Measurements from ENCODE around the gene GPATCH1. TPM values are rescaled to one million over a fixed set of nuclear protein-coding genes. Genes with fewer than 3 reads are reported as not detected.
"Not testable (repeated sequence)": the region's sequence is repeated elsewhere in the genome, so short reads cannot be mapped to it uniquely, and the experiment has no call there.

The GPATCH1 gene, protein sequence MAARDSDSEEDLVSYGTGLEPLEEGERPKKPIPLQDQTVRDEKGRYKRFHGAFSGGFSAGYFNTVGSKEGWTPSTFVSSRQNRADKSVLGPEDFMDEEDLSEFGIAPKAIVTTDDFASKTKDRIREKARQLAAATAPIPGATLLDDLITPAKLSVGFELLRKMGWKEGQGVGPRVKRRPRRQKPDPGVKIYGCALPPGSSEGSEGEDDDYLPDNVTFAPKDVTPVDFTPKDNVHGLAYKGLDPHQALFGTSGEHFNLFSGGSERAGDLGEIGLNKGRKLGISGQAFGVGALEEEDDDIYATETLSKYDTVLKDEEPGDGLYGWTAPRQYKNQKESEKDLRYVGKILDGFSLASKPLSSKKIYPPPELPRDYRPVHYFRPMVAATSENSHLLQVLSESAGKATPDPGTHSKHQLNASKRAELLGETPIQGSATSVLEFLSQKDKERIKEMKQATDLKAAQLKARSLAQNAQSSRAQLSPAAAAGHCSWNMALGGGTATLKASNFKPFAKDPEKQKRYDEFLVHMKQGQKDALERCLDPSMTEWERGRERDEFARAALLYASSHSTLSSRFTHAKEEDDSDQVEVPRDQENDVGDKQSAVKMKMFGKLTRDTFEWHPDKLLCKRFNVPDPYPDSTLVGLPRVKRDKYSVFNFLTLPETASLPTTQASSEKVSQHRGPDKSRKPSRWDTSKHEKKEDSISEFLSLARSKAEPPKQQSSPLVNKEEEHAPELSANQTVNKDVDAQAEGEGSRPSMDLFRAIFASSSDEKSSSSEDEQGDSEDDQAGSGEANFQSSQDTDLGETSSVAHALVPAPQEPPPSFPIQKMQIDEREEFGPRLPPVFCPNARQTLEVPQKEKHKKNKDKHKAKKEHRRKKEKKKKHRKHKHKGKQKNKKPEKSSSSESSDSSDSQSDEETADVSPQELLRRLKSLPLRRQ
- total RNA-seq (10 to 100 TPM; 15.5 to 16.7 TPM), polyA plus RNA-seq (1 to 10 TPM; 3.3 to 6.0 TPM)

DNA sequence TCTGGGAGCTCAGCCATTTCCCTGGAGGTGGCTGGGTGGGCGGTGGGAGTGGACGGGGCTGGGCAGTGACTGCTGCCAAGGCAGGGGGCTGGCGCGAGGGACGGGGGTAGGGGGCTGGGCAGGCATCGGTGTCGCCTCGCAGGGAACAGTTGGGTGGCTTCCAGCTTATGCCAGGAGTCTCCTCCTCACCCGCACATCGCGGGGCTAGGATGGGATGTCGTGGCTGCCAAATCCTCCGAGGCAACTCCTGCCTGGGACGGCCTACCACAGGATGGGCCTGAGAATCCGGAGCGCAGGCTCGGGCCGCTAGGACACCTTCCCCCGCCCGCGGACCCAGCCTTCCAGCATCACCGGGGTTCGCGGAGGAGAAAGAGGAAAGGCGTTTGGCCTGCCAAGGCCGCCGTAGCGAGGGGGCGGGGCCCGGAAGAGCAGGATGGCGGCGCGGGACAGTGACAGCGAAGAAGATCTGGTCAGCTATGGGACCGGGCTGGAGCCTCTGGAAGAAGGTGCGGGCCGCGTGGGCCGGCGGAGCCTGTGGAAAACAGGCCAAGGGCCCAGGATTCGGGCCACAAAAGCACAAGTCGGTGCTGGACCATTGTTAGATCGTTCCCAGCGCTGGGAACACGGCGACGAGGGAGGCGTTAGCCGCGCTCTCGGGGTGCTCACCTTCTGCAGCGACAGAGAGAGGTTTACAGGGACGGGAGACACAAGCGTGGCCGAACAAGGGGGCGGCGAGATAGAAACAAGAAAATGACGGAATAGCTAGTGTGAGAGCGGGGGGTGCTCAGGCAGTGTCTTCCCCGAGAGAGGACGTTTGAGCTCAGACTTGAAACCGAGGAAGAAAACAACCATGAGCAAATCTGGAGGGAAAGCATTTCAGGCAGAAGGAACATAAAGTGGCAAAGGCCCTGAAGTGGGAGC, at the start of gene GPATCH1:
Gene GPATCH1, plus strand, starts transcription at position 421 of the 921 bp plus-strand sequence. Its CDS starts 13 bp downstream, at position 434.
- peaks cover 17 to 25% (median 18%) of the 10 kb centered on the region in 4 donors for H3K4me1 Mint-ChIP-seq
- DNase-seq, result peak; percentile 83 to 89 (median 85)
- peak within 1 kb of the TSS; percentile 72 to 98 for H3K4me3 ChIP-seq (ENCODE audit: low read length in 2 of 2)
- no peaks in the 10 kb centered on the region for H3K27me3 ChIP-seq (ENCODE audit: insufficient read depth, low read length)
- peak within 1 kb of the TSS; percentile 89 to 98 (median 95) for H3K27ac Mint-ChIP-seq
- H3K4me3 Mint-ChIP-seq, result peak within 1 kb of the TSS; percentile 92 to 99 (median 96)
- H3K9me3 ChIP-seq (ENCODE audit: control insufficient read depth in 1 of 2, low read length in 2 of 2), result no peaks in the 10 kb centered on the region
- ChIA-PET POLR2A (ENCODE audit: partially characterized antibody) (interaction anchor here (0.8 to 1.5 kb wide), 4 partner anchors 13 to 292 kb away, joined by 3 to 10 read pairs (median 3); partner anchors contain the start of gene FAAP24), CTCF (ENCODE audit: partially characterized antibody) (interaction anchor here (0.7 to 0.8 kb wide), 3 partner anchors 12 to 105 kb away, joined by 3 read pairs; no protein-coding TSS in a partner anchor)
- intact Hi-C loops (cut with micrococcal nuclease), result loop anchor here (1.0 to 5.0 kb wide), 4 partner anchors 104 to 406 kb away; partner anchors contain the start of genes ANKRD27, FAAP24, NUDT19 and RGS9BP
- no peaks in the 10 kb centered on the region for H3K36me3 ChIP-seq (ENCODE audit: insufficient read depth, low read length)
- H3K27ac ChIP-seq (ENCODE audit: low read depth, low read length), result peak within 1 kb of the TSS; percentile 75
- H3K4me1 ChIP-seq (ENCODE audit: insufficient read depth, low read length), result peaks cover 19% of the 10 kb centered on the region
- peaks cover 0 to 16% of the 10 kb centered on the region in 2 donors for H3K36me3 Mint-ChIP-seq
- H3K9me3 Mint-ChIP-seq, result peaks cover 0 to 2% (median 0%) of the 10 kb centered on the region in 8 donors
- H3K27me3 Mint-ChIP-seq, result no peaks in the 10 kb centered on the region

DNA sequence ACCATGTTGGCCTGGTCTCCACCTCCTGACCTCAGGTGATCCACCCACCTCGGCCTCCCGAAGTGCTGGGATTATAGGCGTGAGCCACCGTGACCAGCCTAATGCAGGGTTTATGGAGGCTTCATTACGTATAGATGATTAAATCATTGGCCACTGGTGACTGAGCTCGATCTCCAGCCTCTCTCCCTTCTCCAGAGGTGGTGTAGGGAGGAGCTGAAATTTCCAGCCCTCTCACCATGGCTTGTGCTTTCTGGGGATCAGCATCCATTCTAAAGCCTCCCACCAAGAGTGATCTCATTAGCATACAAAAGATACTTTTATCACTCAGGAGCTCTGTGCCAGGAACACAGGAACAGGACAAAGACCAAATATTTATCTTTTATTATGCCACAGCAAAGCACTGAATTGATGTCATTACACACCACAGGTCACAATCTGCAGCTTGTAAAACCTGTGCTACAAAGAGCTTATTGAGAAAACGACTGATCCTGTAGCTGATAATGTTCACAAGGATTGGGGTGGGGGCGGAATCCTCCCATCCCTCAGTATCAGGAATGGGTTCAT, 48.7 kb upstream of the GPATCH1 start:
- ChIA-PET POLR2A (ENCODE audit: partially characterized antibody) (no interaction called here), CTCF (ENCODE audit: partially characterized antibody) (no interaction called here)
- no peak overlapping the region for H3K4me3 ChIP-seq (ENCODE audit: low read length in 2 of 2)
- intact Hi-C loops (cut with micrococcal nuclease), result no loop called here
- Mint-ChIP-seq H3K9me3 (peaks cover 0 to 22% (median 9%) of the 10 kb centered on the region in 8 donors), H3K4me1 (peaks cover 4% of the 10 kb centered on the region in 4 donors), H3K36me3 (peaks cover 0 to 3% of the 10 kb centered on the region in 2 donors), H3K4me3 (no peak overlapping the region), H3K27me3 (no peaks in the 10 kb centered on the region), H3K27ac (no peak overlapping the region)
- H3K4me1 ChIP-seq (ENCODE audit: insufficient read depth, low read length), result no peaks in the 10 kb centered on the region
- peaks cover 0 to 4% of the 10 kb centered on the region in 2 donors for H3K9me3 ChIP-seq (ENCODE audit: control insufficient read depth in 1 of 2, low read length in 2 of 2)
- no peak for DNase-seq
- H3K36me3 ChIP-seq (ENCODE audit: insufficient read depth, low read length), result no peaks in the 10 kb centered on the region
- no peak overlapping the region for H3K27ac ChIP-seq (ENCODE audit: low read depth, low read length)
- no peaks in the 10 kb centered on the region for H3K27me3 ChIP-seq (ENCODE audit: insufficient read depth, low read length)

DNA sequence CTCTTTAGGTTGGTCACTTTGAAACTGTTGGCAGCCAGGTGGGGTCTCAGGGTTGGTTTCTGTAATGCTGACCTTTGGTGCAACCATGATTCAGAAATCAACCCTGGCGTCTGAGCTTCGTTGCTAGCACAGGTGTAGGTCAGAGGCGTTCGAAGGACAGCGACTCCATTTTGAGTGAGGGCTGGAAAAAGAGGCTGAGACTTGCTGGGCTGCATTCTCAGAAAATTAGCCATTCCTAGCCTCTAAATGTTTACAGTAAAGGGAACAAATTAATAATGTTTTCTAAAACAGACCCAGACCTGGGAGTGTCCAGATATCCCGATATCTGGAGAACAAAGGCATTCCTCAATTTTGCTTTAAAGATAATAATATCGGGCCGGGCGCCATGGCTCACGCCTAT, 45.5 kb upstream of the GPATCH1 start:
- Histone ChIP-seq H3K9me3 (ENCODE audit: control insufficient read depth in 1 of 2, low read length in 2 of 2) (no peaks in the 10 kb centered on the region), H3K27ac (ENCODE audit: low read depth, low read length) (no peak overlapping the region), H3K36me3 (ENCODE audit: insufficient read depth, low read length) (no peaks in the 10 kb centered on the region), H3K4me3 (ENCODE audit: low read length in 2 of 2) (no peak overlapping the region), H3K27me3 (ENCODE audit: insufficient read depth, low read length) (no peaks in the 10 kb centered on the region), H3K4me1 (ENCODE audit: insufficient read depth, low read length) (peaks cover 5% of the 10 kb centered on the region)
- Mint-ChIP-seq H3K27ac (no peak overlapping the region), H3K27me3 (no peaks in the 10 kb centered on the region), H3K4me3 (no peak overlapping the region), H3K9me3 (peaks cover 0 to 5% (median 0%) of the 10 kb centered on the region in 8 donors), H3K36me3 (no peaks in the 10 kb centered on the region), H3K4me1 (peaks cover 7 to 9% (median 8%) of the 10 kb centered on the region in 4 donors)
- CTCF ChIA-PET (ENCODE audit: partially characterized antibody), result no interaction called here
- POLR2A ChIA-PET (ENCODE audit: partially characterized antibody), result no interaction called here
- intact Hi-C loops (cut with micrococcal nuclease), result no loop called here
- DNase-seq, result no peak

DNA sequence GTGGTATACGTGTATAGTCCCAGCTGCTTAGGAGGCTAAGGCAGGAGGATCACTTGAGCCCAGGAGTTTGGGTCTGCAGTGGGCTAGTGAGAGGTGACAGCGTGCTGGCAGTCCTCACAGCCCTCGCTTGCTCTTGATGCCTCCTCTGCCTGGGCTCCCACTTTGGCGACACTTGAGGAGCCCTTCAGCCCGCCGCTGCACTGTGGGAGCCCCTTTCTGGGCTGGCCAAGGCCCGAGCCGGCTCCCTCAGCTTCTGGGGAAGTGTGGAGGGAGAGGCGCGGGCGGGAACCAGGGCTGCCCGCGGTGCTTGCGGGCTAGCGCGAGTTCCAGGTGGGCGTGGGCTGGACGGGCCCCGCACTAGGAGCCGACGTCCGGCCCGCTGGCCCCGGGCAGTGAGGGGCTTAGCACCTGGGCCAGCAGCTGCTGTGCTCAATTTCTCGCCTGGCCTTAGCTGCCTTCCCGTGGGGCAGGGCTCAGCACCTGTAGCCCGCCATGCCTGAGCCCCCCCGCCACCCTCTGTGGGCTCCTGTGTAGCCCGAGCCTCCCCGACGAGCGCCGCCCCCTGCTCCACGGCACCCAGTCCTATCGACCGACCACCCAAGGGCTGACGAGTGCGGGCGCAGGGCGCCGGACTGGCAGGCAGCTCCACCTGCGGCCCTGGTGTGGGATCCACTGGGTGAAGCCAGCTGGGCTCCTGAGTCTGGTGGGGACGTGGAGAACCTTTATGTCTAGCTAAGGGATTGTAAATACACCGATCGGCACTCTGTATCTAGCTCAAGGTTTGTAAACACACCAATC, 44.4 kb upstream of the GPATCH1 start:
- H3K4me1 Mint-ChIP-seq; H3K27me3 ChIP-seq (ENCODE audit: insufficient read depth, low read length); H3K36me3 ChIP-seq (ENCODE audit: insufficient read depth, low read length); H3K4me3 ChIP-seq (ENCODE audit: low read length in 2 of 2); H3K36me3 Mint-ChIP-seq; H3K9me3 Mint-ChIP-seq; POLR2A ChIA-PET (ENCODE audit: partially characterized antibody); CTCF ChIA-PET (ENCODE audit: partially characterized antibody); H3K27me3 Mint-ChIP-seq; H3K27ac ChIP-seq (ENCODE audit: low read depth, low read length); DNase-seq; H3K9me3 ChIP-seq (ENCODE audit: control insufficient read depth in 1 of 2, low read length in 2 of 2); H3K4me1 ChIP-seq (ENCODE audit: insufficient read depth, low read length); intact Hi-C loops (cut with micrococcal nuclease): not testable (repeated sequence)
- H3K27ac Mint-ChIP-seq, result peak overlapping the region in 2 of 7 donors; percentile 86 to 92
- peak overlapping the region in 1 of 8 donors; percentile 89 for H3K4me3 Mint-ChIP-seq

DNA sequence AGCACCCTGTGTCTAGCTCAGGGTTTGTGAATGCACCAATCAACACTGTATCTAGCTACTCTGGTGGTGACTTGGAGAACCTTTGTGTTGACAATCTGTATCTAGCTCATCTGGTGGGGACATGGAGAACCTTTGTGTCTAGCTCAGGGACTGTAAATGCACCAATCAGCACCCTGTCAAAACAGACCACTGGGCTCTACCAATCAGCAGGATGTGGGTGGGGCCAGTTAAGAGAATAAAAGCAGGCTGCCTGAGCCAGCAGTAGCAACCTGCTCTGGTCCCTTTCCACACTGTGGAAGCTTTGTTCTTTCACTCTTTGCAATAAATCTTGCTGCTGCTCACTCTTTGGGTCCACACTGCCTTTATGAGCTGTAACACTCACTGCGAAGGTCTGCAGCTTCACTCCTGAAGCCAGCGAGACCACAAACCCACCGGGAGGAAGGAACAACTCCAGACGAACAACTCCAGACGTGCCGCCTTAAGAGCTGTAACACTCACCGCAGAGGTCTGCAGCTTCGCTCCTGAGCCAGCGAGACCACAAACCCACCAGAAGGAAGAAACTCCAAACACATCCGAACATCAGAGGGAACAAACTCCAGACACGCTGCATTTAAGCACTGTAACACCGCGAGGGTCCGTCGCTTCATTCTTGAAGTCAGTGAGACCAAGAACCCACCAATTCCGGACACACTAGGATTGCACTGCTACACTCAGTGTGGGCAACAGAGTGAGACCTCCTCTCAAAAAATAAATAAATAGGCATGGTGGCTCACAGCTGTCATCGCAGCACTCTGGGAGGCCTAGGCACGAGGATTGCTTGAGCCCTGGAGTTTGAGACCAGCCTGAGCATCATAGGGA, 43.6 kb upstream of the GPATCH1 start:
- H3K27ac Mint-ChIP-seq, result peak overlapping the region; percentile 27 to 92 (median 86)
- H3K4me1 ChIP-seq (ENCODE audit: insufficient read depth, low read length); H3K36me3 Mint-ChIP-seq; H3K9me3 ChIP-seq (ENCODE audit: control insufficient read depth in 1 of 2, low read length in 2 of 2); H3K4me1 Mint-ChIP-seq; H3K27me3 Mint-ChIP-seq; H3K27me3 ChIP-seq (ENCODE audit: insufficient read depth, low read length); CTCF ChIA-PET (ENCODE audit: partially characterized antibody); H3K9me3 Mint-ChIP-seq; H3K36me3 ChIP-seq (ENCODE audit: insufficient read depth, low read length); intact Hi-C loops (cut with micrococcal nuclease): not testable (repeated sequence)
- POLR2A ChIA-PET (ENCODE audit: partially characterized antibody), result interaction anchor here (0.6 kb wide), 1 partner anchor 66 kb away, joined by 3 read pairs; the partner anchor contains the start of gene CEP89
- peak overlapping the region; percentile 82 to 90 (median 86) for H3K4me3 Mint-ChIP-seq
- peak in 3 of 5 donors; percentile 6 to 14 (median 13) for DNase-seq
- H3K27ac ChIP-seq (ENCODE audit: low read depth, low read length), result peak overlapping the region; percentile 26
- H3K4me3 ChIP-seq (ENCODE audit: low read length in 2 of 2), result peak overlapping the region in 1 of 2 donors; percentile 28
